Hepatocyte (in vitro differentiated cells): ENCODE data around the gene HAVCR1.

ENCODE experiments used
- CTCF ChIP-seq: fragments of 200-600 bp; sonication (generic); IDR thresholded peaks from 2 replicates; pipeline ENCODE4 v1.5.1; 2016; ENCODE audit warnings: antibody characterized with exemption, mild to moderate bottlenecking; ENCODE audit not compliant: poor library complexity
- EZH2 ChIP-seq: fragments of 200-600 bp; sonication (generic); IDR thresholded peaks from 2 replicates; pipeline ENCODE4 v1.6.1; 2016; ENCODE audit warnings: antibody characterized with exemption, mild to moderate bottlenecking, borderline replicate concordance

DNA sequence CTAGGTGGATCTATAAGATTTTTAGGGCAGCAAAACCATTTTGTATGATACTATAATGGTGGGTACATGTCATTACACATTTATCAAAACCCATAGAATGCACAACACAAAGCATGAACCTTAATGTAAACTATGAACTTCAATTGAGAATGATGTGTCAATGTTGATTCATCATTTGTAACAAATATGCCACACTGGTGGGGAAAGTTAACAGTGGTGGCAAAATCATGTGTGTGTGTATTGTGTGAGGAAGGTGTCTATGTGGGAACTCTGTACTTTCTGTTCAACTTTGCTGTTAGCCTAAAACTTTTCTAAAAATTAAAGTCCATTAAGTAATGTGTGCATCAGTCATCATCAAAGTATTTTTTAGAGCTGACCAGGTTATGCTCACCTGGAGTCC is 38.9 kb downstream of the HAVCR1 start:
- TF ChIP-seq CTCF (no peak), EZH2 (no peak)
